ENCODE results near the gene ABCG1.

DNA sequence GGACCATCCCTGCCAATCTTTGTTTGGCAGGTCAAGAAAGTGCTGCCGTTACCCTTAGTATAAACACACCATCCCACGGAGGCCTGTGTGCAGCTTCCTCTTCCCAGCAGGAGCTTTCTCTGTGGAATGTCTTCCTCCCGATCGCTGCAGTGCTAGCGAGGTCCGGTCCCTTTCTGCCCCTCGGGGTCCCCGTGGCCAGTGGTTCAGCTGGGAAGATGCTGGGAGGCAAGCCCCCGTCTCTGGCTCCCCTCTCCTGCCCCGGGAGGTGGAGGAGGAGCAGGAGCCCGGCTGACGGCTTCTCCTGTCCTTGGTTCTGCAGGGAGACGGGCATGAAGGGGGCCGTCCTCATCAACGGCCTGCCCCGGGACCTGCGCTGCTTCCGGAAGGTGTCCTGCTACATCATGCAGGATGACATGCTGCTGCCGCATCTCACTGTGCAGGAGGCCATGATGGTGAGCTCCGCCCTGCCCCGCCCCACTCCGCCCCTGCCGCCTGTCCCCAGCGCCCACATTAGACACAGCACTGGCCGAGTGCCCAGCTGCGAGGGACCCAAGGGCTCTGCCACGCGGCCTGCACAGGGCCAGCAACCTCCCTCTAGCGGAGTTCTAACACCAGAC lies 54.2 kb downstream of the ABCG1 start:
- TF ChIP-seq POLR2A (IDR thresholded peaks at IDR 0.05; ENCODE audit: low read length) (no peak), GATA1 (IDR thresholded peaks at IDR 0.05; ENCODE audit: low read depth, low read length) (no peak)
